Astrocyte of the hippocampus (primary cell): ENCODE data around the gene KLK3.

ENCODE experiments used
- DNase-seq: peaks from one replicate; pipeline ENCODE4 v3.0.0; 2011; ENCODE audit warnings: low read depth, low spot score

KLK3 gene

DNA sequence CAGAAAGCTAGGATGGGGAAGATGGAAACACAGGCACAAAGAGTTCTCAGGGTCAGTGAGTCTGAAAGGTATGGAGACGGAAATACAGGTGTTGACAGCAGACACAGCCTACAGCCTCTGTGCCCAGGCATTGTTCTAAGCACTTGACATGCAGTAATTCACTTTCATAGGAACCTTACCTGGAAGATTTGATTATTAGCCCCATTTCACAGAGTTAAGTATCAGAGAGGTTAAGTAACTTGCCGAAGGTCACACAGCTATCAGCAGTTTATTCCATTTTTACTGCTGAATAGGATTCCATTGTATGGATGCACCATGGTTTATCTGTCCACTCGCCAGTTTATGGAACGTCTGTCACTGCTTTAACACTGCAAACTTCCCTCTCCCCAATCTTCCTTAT is 43.3 kb downstream of the KLK3 start:
- DNase-seq, result no peak

DNA sequence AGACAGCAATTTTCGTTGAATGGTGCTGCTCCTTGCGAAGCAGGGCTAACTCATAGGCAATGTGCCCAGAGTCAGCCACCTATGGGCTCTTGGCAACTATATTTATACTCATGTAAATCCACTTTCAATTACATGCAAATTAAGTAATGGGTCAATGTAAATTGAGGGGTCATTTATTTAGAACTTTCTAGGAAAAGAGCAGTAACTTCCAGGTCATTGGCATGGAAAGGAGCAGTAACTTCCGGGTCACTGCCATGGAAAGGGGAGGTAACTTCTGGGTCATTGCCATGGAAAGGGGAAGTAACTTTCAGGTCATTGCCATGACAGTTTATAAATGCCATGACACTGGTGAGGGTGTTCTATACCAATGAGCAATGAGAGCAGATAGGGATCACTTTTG is 44.9 kb downstream of the KLK3 start:
- no peak for DNase-seq

GRCh38 chr19:50902640-50903039 is 47.9 kb downstream of the KLK3 start:
- no peak for DNase-seq

DNA sequence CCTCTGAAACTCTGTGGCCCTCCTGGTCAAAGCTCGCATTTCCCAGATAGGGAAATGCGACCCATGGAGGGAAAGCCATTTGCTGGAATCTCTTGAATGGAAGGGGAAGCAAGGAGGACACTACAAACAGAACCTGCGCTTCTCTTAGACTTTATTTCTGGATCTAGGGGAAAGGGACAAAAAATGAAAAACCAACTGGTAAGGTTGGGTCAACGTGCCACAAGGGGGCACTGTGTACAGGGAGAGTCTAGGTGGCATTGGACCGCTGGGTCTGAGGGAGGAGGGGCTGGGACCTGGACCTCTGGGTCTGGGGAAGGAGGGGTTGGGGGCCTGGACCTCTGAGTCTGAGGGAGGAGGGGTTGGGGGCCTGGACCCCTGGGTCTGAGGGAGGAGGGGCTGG is 51.5 kb downstream of the KLK3 start:
- DNase-seq, result no peak

- no peak for DNase-seq
Measured at GRCh38 chr19:50908336-50908735, 53.6 kb downstream of the KLK3 start.

DNA sequence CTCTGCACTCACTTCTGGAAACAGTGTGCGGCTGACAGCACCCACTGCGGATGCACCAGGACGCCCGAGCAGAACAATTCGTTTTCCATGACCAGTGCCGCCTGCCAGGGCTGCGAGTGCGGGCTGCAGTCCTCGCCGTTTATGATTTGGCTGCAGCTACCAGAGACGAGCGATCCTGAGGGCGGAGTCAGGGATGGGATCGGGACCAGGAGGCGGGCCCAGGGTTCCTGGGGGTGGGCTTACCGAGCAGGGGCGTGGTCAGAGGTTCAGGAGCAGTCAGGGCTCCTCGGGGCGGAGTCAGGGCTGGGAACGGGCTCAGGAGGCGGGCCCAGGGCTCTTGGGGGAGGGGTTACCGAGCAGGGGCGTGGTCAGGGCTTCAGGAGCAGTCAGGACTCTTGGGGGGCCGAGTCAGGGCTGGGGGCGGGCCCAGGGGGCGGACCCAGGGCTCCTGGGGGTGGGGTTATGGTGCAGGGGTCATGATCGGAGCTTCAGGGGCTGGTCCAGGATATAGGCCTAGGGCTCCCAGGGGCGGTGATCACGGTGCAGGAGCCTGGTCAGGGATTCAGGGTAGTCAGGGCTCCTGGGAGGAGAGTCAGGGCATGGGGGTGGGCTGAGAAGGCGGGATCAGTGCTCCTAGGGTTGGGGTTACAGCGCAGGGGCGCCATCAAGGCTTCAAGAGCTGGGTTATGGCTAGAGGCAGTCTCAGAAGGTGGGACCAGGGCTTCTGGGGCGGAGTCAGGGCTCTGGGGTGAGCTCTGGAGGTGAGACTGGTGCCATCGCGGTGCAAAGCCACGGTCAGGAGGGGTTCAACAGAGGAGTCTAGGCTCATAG is 54.7 kb downstream of the KLK3 start:
- no peak for DNase-seq
